ENCODE results near the gene CCDC66. TPM values are rescaled to one million over a fixed set of nuclear protein-coding genes. Genes with fewer than 3 reads are reported as not detected.
"Not testable (repeated sequence)": the region's sequence is repeated elsewhere in the genome, so short reads cannot be mapped to it uniquely, and the experiment has no call there.

CCDC66 gene
- total and polyA plus RNA-seq, 8 donors = 7.1 to 15.3 (median 11.4) TPM

- Histone ChIP-seq H3K4me1 (no peaks in the 10 kb centered on the region), H3K27me3 (no peaks in the 10 kb centered on the region), H3K9me3 (no peaks in the 10 kb centered on the region), H3K27ac (no peak overlapping the region), H3K4me3 (no peak overlapping the region), H3K36me3 (no peaks in the 10 kb centered on the region)
- intact Hi-C loops (cut with DNase I) = no loop called here
- ATAC-seq (no peak), FAIRE-seq (no peak), DNase-seq (no peak)
- 20 to 28% methylated on average over 3 of the region's 3 CpGs for WGBS, 2 donors
- TF ChIP-seq CTCF (IDR thresholded peaks at IDR 0.05) = no peak
Measured at GRCh38 chr3:56547486-56547885, 9.5 kb upstream of the CCDC66 start.

- Histone ChIP-seq H3K9me3 (no peaks in the 10 kb centered on the region), H3K4me3 (peak overlapping the region; percentile 55 to 91 (median 70)), H3K36me3 (peaks cover 0 to 8% (median 0%) of the 10 kb centered on the region in 3 donors), H3K27ac (peak overlapping the region; percentile 76 to 79 (median 76)), H3K4me1 (peaks cover 0 to 3% (median 0%) of the 10 kb centered on the region in 3 donors), H3K27me3 (no peaks in the 10 kb centered on the region)
- TF ChIP-seq CTCF (IDR thresholded peaks at IDR 0.05) = no peak
- DNase-seq (no peak), FAIRE-seq (no peak), ATAC-seq (peak; percentile 15 to 33 (median 20))
- intact Hi-C loops (cut with DNase I) = no loop called here
- 5% methylated on average over 7 of the region's 7 CpGs for WGBS, 2 donors
Measured at GRCh38 chr3:56557831-56558170, 826 bp downstream of the CCDC66 start.

DNA sequence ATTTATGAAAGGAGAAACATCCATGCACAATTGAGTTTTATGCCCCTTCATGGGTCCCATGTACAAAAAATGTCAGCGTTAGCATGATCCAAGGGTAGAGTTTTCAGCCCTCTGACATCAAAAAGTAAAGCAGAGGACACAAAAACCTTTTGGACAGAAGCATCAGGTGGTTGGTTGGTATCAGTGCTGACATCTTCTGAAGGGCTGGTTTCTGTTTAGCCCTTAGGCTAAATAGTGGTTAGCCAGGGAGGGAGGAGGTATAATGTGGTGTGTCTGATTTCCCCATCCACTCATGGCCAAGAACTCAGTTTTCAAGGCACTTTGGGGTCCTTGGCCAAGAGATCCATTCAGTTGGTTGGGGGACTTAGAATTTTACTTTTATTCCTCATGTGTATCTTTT is 16.5 kb downstream of the CCDC66 start:
- intact Hi-C loops (cut with DNase I) = no loop called here
- no peak for ATAC-seq
- Histone ChIP-seq H3K27ac (no peak overlapping the region), H3K4me3 (no peak overlapping the region), H3K27me3 (no peaks in the 10 kb centered on the region), H3K4me1 (no peaks in the 10 kb centered on the region), H3K9me3 (no peaks in the 10 kb centered on the region), H3K36me3 (peaks cover 0 to 26% (median 4%) of the 10 kb centered on the region in 3 donors)
- WGBS, 2 donors = 97 to 100% methylated on average over 1 of the region's 1 CpG
- FAIRE-seq = no peak
- no peak for DNase-seq
- TF ChIP-seq CTCF (IDR thresholded peaks at IDR 0.05) = no peak

- WGBS, 2 donors = 96 to 97% methylated on average over 11 to 12 of the region's 12 CpGs
- ATAC-seq; H3K27me3 ChIP-seq; intact Hi-C loops (cut with DNase I); DNase-seq; H3K9me3 ChIP-seq; H3K4me1 ChIP-seq; FAIRE-seq; H3K27ac ChIP-seq; H3K36me3 ChIP-seq; H3K4me3 ChIP-seq: not testable (repeated sequence)
Measured at GRCh38 chr3:56581941-56582340, 25.0 kb downstream of the CCDC66 start.

- ATAC-seq; H3K27ac ChIP-seq; DNase-seq; H3K9me3 ChIP-seq; H3K4me1 ChIP-seq; FAIRE-seq; H3K4me3 ChIP-seq; H3K36me3 ChIP-seq; intact Hi-C loops (cut with DNase I); H3K27me3 ChIP-seq: not testable (repeated sequence)
- 92 to 100% methylated on average over 2 to 28 of the region's 28 CpGs for WGBS, 2 donors
Measured at GRCh38 chr3:56584275-56584674, 27.3 kb downstream of the CCDC66 start.

DNA sequence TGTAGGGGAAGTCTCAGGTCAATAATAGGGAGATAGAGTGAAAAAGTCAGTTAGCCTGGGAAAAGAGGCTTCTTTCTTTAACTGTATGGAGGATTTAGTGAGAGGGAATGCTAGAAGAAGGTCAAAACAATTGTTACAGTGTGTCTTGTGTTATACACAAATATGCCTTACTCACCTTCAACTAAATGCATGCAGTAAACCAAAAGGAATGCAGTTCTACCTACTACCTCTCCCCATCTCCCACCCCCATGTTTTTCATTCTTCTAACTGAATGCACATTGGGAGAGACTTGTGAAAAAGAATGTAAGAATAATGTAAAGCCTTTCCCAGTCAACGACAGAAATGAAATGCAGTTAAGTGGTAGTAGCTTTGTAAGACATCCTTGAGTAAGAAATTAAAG is 33.8 kb downstream of the CCDC66 start:
- no peak for FAIRE-seq

More for the DNA sequence above, 33.8 kb downstream of the CCDC66 start:
- Histone ChIP-seq H3K4me1 (peaks cover 0 to 4% (median 0%) of the 10 kb centered on the region in 3 donors), H3K27ac (no peak overlapping the region), H3K36me3 (peaks cover 0 to 19% (median 0%) of the 10 kb centered on the region in 3 donors), H3K27me3 (no peaks in the 10 kb centered on the region), H3K4me3 (no peak overlapping the region), H3K9me3 (no peaks in the 10 kb centered on the region)
- ATAC-seq = no peak
- intact Hi-C loops (cut with DNase I) = no loop called here
- TF ChIP-seq CTCF (IDR thresholded peaks at IDR 0.05) = no peak
- DNase-seq = no peak
- WGBS, 2 donors = 41 to 62% methylated on average over 1 of the region's 1 CpG

Measured in pancreas (tissue), 10 donors.